Stimulated activated naive CD8-positive, alpha-beta T cell treated with anti-CD3 and anti-CD28 coated beads, Interleukin-15, Interleukin-2, amounts not matched to agents 100 U/mL and 50 U/mL, for 24 hours (primary cell): Measurements from ENCODE around the gene ATAD3A.
"Not testable (repeated sequence)": the region's sequence is repeated elsewhere in the genome, so short reads cannot be mapped to it uniquely, and the experiment has no call there.

ENCODE experiments used
- ATAC-seq: fragments of 150-1000 bp; cut with Tn5 transposase; one replicate; pipeline ENCODE4 v1.10.0; 2021
- DNase-seq: peaks from one replicate; pipeline ENCODE4 v3.0.0; 2021

Gene ATAD3A

DNA sequence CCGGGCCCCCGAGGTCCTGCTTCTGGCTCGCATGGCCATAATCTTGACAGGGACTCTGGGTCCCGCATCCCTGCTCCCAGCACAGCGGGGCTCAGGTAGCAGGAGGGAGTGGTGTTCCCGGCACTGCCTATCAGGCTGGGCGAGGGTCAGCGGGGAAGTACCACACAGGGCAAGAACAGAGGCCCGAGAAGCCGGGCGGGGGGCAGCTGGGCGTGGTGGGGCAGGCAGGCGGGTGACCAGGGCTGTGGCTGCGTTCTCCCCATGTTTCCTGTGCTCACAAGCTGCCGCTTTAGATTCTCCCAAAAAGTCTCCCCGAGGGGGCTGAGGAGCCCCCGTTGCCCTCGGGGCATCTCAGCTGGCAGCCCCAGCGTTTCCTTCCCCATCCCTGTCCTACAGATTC is 22.1 kb upstream of the ATAD3A start:
- no peak for DNase-seq
- ATAC-seq: no peak

DNA sequence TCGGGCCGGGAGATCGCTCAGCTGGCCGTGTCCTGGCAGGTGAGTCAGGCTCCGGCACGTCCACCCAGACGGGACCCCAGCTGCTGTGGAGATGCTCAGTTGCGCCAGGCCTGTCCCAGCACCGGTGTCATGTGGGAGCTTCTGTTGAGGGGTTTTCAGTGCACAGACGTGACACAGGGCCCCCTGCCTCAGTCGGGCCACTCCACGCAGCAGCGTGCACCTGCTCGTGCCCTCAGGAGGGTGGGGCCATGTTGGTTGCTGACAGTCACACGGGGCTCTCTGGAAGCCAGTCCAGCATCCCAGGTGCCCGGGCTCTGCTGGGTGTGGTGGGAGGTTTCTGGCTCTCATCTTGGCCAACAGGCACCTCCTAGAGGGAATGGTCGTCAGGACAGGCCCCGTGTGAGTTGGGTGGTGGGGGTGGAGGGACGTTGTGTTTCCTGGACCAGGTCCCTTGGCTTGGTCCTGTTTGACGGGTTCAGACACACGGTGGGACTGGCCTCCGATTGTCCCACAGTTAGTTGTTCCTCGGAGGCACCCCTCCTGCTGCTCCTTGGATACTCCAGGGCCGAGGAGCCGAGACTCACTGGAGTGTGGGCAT is 21.2 kb upstream of the ATAD3A start:
- DNase-seq (no peak), ATAC-seq (no peak)

DNA sequence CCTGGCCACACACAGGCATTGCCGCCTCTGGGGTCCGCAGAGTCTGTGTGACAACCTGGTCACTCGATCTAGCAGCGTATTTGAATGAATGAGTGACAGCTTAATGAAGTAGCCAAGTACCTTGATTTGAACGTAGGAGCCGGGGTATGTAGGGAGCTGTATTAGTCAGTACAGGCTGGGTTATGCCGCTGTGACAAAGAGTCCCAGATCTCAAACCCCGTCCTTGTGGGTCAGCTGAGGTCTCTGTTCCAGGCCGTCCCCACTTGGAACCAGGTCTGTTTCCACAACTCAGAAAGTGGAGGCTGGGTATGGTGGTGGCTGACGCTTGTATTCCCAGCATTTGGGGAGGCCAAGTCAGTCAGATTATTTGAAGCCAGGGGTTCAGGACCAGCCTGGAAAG is 20.4 kb upstream of the ATAD3A start:
- no peak for DNase-seq

DNA sequence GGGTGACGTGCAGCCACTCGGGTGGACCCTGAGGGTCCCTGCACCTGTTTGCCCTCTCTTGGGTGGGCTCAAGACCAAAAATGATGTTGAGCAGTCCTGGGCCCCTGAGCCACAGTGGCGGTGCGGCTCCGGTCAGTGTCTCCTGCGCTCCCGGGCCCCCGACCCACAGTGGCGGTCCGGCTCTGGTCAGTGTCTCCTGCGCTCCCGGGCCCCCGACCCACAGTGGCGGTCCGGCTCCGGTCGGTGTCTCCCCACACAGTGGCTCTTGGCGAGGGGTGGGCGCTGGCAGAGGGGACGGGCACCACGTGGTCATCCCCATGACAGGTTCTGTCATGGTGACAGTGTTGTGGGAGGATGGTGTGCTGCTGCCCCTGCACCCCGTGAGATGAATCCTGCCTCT is 17.7 kb upstream of the ATAD3A start:
- not testable (repeated sequence) for DNase-seq, ATAC-seq

More for the DNA sequence above, 20.4 kb upstream of the ATAD3A start:
- no peak for ATAC-seq

- ATAC-seq: not testable (repeated sequence)
Measured at GRCh38 chr1:1495461-1495975, 16.4 kb upstream of the ATAD3A start.

DNA sequence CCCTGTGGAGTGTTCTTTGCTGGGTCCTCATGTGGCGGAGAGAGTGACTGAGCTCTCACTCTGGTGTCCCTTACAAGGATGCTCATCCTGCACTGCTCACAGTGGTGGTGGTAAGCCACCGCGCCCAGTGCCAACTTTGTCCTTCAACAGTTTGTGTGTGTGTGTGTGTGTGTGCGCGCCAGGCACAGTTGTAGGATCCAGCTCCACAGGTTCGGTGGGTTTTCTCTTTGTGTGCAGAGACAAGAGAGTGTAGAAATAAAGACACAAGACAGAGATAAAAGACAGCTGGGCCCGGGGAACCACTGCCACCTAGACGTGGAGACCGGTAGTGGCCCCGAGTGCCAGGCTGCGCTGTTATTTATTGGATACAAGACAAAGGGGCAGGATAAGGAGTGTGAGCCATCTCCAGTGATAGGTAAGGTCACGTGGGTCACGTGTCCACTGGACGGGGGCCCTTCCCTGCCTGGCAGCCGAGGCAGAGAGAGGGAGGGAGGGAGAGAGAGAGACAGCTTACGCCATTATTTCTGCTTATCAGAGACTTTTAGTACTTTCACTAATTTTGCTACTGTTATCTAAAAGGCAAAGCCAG is 7.1 kb upstream of the ATAD3A start:
- peak; percentile 85 for ATAC-seq
- peak; percentile 79 for DNase-seq

More at GRCh38 chr1:1495461-1495975, 16.4 kb upstream of the ATAD3A start:
- not testable (repeated sequence) for DNase-seq

DNA sequence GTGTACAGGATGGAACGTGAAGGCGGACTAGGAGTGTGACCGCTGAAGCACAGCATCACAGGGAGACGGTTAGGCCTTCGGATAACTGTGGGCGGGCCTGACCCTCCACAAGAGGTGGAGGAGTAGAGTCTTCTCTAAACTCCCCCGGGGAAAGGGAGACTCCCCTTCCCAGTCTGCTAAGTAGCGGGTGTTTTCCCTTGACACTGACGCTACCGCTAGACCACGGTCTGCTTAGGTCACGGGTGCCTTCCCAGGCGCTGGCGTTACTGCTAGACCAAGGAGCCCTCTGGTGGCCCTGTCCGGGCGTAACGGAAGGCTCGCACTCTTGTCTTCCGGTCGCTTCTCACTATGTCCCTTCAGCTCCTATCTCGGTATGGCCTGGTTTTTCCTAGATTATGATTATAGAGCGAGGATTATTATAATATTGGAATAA is 6.6 kb upstream of the ATAD3A start:
- DNase-seq (peak; percentile 43), ATAC-seq (peak; percentile 48)

DNA sequence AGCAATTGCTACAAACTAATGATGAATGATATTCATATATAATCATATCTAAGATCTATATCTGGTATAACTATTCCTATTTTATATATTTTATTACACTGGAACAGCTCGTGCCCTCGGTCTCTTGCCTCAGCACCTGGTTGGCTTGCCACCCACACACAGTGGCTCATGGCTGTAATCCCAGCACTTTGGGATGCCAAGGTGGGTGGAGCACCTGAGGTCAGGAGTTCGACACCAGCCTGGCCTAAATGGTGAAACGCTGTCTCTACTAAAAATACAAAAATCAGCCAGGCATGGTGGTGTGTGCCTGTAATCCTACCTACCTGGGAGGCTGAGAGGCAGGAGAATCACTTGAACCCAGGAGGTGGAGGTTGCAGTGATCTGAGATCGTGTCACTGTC is 6.2 kb upstream of the ATAD3A start:
- not testable (repeated sequence) for DNase-seq, ATAC-seq

- ATAC-seq: no peak
- no peak for DNase-seq
Measured at GRCh38 chr1:1507305-1507704, 4.7 kb upstream of the ATAD3A start.

- not testable (repeated sequence) for ATAC-seq, DNase-seq
Measured at GRCh38 chr1:1508775-1509464, 3.0 kb upstream of the ATAD3A start.

- DNase-seq, ATAC-seq: not testable (repeated sequence)
Measured at GRCh38 chr1:1509465-1509850, 2.5 kb upstream of the ATAD3A start.

- DNase-seq: peak; percentile 30
- no peak for ATAC-seq
Measured at GRCh38 chr1:1510912-1511532, 940 bp upstream of the ATAD3A start.

DNA sequence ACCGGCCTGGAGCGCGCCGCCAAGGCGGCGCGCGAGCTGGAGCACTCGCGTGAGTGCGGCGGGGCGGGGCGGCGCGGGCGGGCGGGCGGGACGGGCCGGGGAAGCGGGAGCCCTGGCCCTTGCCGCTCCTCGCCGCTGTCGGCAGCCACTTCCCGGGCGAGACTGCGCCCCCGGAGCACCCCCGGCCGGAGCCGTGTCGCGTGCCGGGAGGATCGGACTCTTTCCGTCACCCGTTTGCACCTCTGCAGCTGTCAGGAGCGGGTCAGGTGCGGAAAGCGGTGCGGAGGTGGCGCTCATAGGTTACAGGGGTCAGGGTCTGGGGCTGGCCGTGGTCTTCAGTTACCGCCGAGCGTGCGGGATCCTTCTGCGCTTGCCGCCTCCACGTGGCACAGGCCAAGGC is 463 bp downstream of the ATAD3A start:
- ATAC-seq: not testable (repeated sequence)

DNA sequence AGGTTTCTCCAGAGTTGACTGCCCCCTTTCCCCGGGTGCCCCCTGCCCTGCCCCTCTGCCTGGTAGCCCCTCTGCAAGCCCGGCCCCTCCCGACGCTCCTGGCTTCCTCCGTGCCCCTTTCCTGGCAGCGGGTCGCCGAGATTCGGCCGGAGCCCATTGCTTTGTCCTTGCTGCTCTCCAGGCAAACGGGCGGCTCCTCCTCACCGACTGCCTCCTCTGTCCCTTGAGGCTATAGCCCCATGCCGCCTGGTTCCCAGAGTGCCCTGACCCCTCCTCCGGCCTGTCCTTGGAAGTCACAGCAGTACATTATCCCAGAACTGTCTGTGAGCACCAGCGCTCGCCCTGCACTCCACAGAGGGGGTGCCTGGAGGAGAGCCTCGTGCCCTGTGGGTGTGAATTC is 1.7 kb downstream of the ATAD3A start:
- DNase-seq, ATAC-seq: not testable (repeated sequence)

More for the DNA sequence above, 463 bp downstream of the ATAD3A start:
- DNase-seq: peak; percentile 22

- ATAC-seq, DNase-seq: not testable (repeated sequence)
Measured at GRCh38 chr1:1514376-1514775, 2.4 kb downstream of the ATAD3A start.

DNA sequence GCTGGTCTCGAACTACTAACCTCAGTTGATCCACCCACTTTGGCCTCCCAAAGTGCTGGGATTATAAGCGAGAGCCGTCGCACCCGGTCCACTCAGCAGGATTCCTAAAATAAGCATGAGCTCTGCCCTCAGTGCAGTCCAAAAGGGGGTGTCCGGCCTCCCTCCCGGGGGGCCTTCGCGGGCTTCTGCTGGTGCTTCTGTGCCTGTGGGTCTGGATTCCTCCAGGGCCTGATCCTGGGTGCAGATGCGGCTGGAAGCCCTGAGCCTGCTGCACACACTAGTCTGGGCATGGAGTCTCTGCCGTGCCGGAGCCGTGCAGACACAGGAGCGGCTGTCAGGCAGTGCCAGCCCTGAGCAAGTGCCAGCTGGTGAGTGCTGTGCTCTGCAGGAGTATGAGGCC is 5.0 kb downstream of the ATAD3A start:
- not testable (repeated sequence) for ATAC-seq, DNase-seq

- no peak for ATAC-seq
- DNase-seq: no peak
Measured at GRCh38 chr1:1517973-1518620, 6.1 kb downstream of the ATAD3A start.

GRCh38 chr1:1518621-1519007 is 6.7 kb downstream of the ATAD3A start:
- DNase-seq, ATAC-seq: not testable (repeated sequence)

DNA sequence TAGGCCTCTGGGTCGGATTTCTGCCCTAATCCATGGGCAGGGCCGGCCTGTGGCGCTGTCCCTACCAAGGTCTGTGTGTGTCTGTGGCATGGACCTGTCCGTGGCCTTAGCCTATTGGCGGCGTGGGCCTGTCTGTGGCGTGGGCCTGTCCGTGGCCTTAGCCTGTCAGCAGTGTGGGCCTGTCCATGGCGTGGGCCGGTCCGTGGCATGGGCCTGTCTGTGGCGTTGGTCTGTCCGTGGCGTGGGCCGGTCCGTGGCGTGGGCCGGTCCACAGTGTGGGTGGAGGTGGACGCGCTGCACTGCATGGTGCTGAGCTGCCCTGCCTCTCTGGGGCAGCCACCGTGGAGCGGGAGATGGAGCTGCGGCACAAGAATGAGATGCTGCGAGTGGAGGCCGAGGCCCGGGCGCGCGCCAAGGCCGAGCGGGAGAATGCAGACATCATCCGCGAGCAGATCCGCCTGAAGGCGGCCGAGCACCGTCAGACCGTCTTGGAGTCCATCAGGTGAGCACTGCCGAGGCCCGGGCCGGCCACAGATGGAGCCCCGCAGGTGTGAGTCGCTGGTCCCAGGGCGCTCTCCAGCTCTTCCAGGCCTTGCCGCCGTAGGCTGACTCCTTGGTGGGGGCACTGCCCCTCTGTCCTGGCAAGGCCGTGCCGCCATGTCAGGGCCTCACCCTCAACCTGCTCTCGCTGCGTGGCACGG is 8.0 kb downstream of the ATAD3A start:
- not testable (repeated sequence) for ATAC-seq, DNase-seq

- DNase-seq (no peak), ATAC-seq (no peak)
Measured at GRCh38 chr1:1521331-1521730, 9.4 kb downstream of the ATAD3A start.

- not testable (repeated sequence) for DNase-seq, ATAC-seq
Measured at GRCh38 chr1:1522536-1522935, 10.6 kb downstream of the ATAD3A start.
